Measurements from ENCODE around the gene SAMD13. TPM values are rescaled to one million over a fixed set of nuclear protein-coding genes. Genes with fewer than 3 reads are reported as not detected.
A peak's percentile ranks its signal among the peaks of the same experiment; 100 is the strongest.

The SAMD13 gene
- total RNA-seq, 1 donor from 2014 or later, result 1.6 TPM

GRCh38 chr1:84266748-84267147 is 34.8 kb upstream of the SAMD13 start:
- Histone ChIP-seq H3K9me3 (no peaks in the 10 kb centered on the region), H3K36me3 (no peaks in the 10 kb centered on the region), H3K27ac (no peak overlapping the region), H3K4me3 (no peak overlapping the region), H3K27me3 (no peaks in the 10 kb centered on the region), H3K4me1 (peaks cover 8% of the 10 kb centered on the region)
- ATAC-seq (no peak), DNase-seq (no peak)
- intact Hi-C loops (cut with DNase I), result no loop called here
- TF ChIP-seq CTCF (IDR thresholded peaks at IDR 0.05), result no peak

- TF ChIP-seq CTCF (IDR thresholded peaks at IDR 0.05), result no peak
- Histone ChIP-seq H3K27me3 (no peaks in the 10 kb centered on the region), H3K4me1 (peaks cover 11% of the 10 kb centered on the region), H3K27ac (no peak overlapping the region), H3K9me3 (no peaks in the 10 kb centered on the region), H3K36me3 (no peaks in the 10 kb centered on the region), H3K4me3 (no peak overlapping the region)
- intact Hi-C loops (cut with DNase I), result no loop called here
- no peak for ATAC-seq
- no peak for DNase-seq
These were observed 34.0 kb upstream of the SAMD13 start for GRCh38 chr1:84267476-84267875.

- no peaks in the 10 kb centered on the region for H3K36me3 ChIP-seq
- H3K4me1 ChIP-seq, result peaks cover 11% of the 10 kb centered on the region
- ATAC-seq (no peak), DNase-seq (no peak)
- no peak overlapping the region for H3K27ac ChIP-seq
- TF ChIP-seq CTCF (IDR thresholded peaks at IDR 0.05), result no peak
- H3K4me3 ChIP-seq, result no peak overlapping the region
- H3K27me3 ChIP-seq, result no peaks in the 10 kb centered on the region
- H3K9me3 ChIP-seq, result no peaks in the 10 kb centered on the region
- intact Hi-C loops (cut with DNase I), result no loop called here
These were observed 33.2 kb upstream of the SAMD13 start for GRCh38 chr1:84268346-84268745.

GRCh38 chr1:84269306-84269705 is 32.2 kb upstream of the SAMD13 start:
- Histone ChIP-seq H3K27me3 (no peaks in the 10 kb centered on the region), H3K9me3 (no peaks in the 10 kb centered on the region), H3K4me1 (peaks cover 11% of the 10 kb centered on the region), H3K27ac (no peak overlapping the region), H3K36me3 (no peaks in the 10 kb centered on the region), H3K4me3 (no peak overlapping the region)
- ATAC-seq, result no peak
- TF ChIP-seq CTCF (IDR thresholded peaks at IDR 0.05), result no peak
- no peak for DNase-seq
- intact Hi-C loops (cut with DNase I), result no loop called here

GRCh38 chr1:84271441-84272151 is 29.9 kb upstream of the SAMD13 start:
- H3K36me3 ChIP-seq, result no peaks in the 10 kb centered on the region
- H3K4me3 ChIP-seq, result no peak overlapping the region
- no peak for TF ChIP-seq CTCF (IDR thresholded peaks at IDR 0.05)
- intact Hi-C loops (cut with DNase I), result no loop called here
- H3K27me3 ChIP-seq, result no peaks in the 10 kb centered on the region
- H3K9me3 ChIP-seq, result no peaks in the 10 kb centered on the region
- peaks cover 11% of the 10 kb centered on the region for H3K4me1 ChIP-seq
- H3K27ac ChIP-seq, result peak overlapping the region; percentile 51
- ATAC-seq (peak; percentile 70), DNase-seq (no peak)

- H3K4me3 ChIP-seq, result no peak overlapping the region
- H3K27me3 ChIP-seq, result no peaks in the 10 kb centered on the region
- ATAC-seq (peak; percentile 93), DNase-seq (no peak)
- H3K9me3 ChIP-seq, result no peaks in the 10 kb centered on the region
- H3K27ac ChIP-seq, result peak overlapping the region; percentile 51
- TF ChIP-seq CTCF (IDR thresholded peaks at IDR 0.05), result no peak
- H3K36me3 ChIP-seq, result no peaks in the 10 kb centered on the region
- peaks cover 11% of the 10 kb centered on the region for H3K4me1 ChIP-seq
- intact Hi-C loops (cut with DNase I), result no loop called here
These were observed 29.1 kb upstream of the SAMD13 start for GRCh38 chr1:84272401-84272800.
